Measurements from ENCODE around the gene MACROD1. TPM values are rescaled to one million over a fixed set of nuclear protein-coding genes. Genes with fewer than 3 reads are reported as not detected.
A peak's percentile ranks its signal among the peaks of the same experiment; 100 is the strongest.

Gene MACROD1
- total and polyA plus RNA-seq, 10 of the 15 experiments (the other 5 are each of a cell fraction or from before 2014, with no cell fraction given), result 1.2 to 22.7 (median 11.3) TPM; not detected in 1

DNA sequence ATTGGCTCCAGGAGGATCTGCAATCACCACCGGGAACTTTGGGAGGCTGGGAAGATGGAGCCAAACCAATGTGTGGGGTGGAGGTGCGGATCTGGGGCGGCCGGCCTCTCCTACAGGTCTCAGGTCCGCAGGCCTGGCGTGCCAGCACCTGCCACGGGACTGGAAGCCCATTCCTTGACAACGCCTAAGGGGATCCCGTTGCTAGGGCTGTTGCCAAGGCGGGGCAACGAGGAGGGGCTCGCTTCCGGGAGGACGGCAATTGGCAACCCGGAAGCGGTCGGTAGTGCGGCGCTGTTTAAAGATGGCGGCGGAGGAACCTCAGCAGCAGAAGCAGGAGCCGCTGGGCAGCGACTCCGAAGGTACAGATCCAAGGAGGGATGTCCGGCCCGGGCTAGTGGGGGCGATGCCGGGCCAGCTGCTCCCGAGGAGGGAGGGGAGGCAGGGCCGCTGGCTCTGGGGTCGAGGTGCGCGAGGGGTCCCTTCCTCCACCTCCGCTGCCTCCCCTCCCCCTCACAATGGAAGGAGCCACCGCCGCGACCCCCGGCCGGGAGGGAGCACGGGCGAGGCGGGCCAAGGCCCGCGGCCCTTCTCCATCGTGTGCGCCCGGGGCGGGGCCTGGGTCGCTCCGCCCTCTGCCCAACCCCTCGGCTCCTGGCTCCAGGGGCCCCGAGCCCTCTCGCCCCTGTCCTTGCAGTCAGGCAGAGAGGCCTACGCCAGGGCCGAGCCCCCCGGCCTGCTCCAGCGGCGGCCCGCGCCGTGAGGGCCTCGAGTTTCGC lies 179.6 kb downstream of the MACROD1 start, which contains the start of gene OTUB1 (continued):
- TF ChIP-seq ZNF687 (IDR thresholded peaks at IDR 0.05) (peak; percentile 67), POLR2A (IDR thresholded peaks at IDR 0.05; ENCODE audit: low read depth, low read length) (peak; percentile 96), ZBED1 (IDR thresholded peaks at IDR 0.05; ENCODE audit: borderline replicate concordance) (no peak), FOXK2 (IDR thresholded peaks at IDR 0.05) (no peak; the same call in 1 of the 2 replicates), RAD51 (IDR thresholded peaks at IDR 0.05) (no peak), IKZF2 (IDR thresholded peaks at IDR 0.05) (peak; percentile 71 to 75), ZBTB40 (IDR thresholded peaks at IDR 0.05; ENCODE audit: borderline replicate concordance) (peak; percentile 89), CHD1 (IDR thresholded peaks at IDR 0.05; ENCODE audit: low read depth, low read length) (no peak; the same call in 1 of the 2 replicates), POLR2AphosphoS2 (IDR thresholded peaks at IDR 0.05; ENCODE audit: low read depth, low read length) (0 out of 2 replicates have a peak, but pooled peaks have one; percentile 48), EZH2 (IDR thresholded peaks at IDR 0.05; ENCODE audit: borderline replicate concordance, control insufficient read depth, low read depth, low read length) (no peak), ZNF217 (IDR thresholded peaks at IDR 0.05) (no peak), ZNF207 (IDR thresholded peaks at IDR 0.05; ENCODE audit: borderline replicate concordance) (0 out of 2 replicates have a peak, but pooled peaks have one; percentile 75), HCFC1 (IDR thresholded peaks at IDR 0.05; ENCODE audit: low read length) (peak; percentile 60)
- TF ChIP-seq, protein P1, sequence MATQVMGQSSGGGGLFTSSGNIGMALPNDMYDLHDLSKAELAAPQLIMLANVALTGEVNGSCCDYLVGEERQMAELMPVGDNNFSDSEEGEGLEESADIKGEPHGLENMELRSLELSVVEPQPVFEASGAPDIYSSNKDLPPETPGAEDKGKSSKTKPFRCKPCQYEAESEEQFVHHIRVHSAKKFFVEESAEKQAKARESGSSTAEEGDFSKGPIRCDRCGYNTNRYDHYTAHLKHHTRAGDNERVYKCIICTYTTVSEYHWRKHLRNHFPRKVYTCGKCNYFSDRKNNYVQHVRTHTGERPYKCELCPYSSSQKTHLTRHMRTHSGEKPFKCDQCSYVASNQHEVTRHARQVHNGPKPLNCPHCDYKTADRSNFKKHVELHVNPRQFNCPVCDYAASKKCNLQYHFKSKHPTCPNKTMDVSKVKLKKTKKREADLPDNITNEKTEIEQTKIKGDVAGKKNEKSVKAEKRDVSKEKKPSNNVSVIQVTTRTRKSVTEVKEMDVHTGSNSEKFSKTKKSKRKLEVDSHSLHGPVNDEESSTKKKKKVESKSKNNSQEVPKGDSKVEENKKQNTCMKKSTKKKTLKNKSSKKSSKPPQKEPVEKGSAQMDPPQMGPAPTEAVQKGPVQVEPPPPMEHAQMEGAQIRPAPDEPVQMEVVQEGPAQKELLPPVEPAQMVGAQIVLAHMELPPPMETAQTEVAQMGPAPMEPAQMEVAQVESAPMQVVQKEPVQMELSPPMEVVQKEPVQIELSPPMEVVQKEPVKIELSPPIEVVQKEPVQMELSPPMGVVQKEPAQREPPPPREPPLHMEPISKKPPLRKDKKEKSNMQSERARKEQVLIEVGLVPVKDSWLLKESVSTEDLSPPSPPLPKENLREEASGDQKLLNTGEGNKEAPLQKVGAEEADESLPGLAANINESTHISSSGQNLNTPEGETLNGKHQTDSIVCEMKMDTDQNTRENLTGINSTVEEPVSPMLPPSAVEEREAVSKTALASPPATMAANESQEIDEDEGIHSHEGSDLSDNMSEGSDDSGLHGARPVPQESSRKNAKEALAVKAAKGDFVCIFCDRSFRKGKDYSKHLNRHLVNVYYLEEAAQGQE (IDR thresholded peaks at IDR 0.05; ENCODE audit: low read depth, low read length), result peak; percentile 23; the same call in 1 of the 2 replicates
- TF ChIP-seq, protein P2, sequence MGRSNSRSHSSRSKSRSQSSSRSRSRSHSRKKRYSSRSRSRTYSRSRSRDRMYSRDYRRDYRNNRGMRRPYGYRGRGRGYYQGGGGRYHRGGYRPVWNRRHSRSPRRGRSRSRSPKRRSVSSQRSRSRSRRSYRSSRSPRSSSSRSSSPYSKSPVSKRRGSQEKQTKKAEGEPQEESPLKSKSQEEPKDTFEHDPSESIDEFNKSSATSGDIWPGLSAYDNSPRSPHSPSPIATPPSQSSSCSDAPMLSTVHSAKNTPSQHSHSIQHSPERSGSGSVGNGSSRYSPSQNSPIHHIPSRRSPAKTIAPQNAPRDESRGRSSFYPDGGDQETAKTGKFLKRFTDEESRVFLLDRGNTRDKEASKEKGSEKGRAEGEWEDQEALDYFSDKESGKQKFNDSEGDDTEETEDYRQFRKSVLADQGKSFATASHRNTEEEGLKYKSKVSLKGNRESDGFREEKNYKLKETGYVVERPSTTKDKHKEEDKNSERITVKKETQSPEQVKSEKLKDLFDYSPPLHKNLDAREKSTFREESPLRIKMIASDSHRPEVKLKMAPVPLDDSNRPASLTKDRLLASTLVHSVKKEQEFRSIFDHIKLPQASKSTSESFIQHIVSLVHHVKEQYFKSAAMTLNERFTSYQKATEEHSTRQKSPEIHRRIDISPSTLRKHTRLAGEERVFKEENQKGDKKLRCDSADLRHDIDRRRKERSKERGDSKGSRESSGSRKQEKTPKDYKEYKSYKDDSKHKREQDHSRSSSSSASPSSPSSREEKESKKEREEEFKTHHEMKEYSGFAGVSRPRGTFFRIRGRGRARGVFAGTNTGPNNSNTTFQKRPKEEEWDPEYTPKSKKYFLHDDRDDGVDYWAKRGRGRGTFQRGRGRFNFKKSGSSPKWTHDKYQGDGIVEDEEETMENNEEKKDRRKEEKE (IDR thresholded peaks at IDR 0.05), result no peak

Data from GM12878 (cell line).